Vagina (tissue), 2 donors: ENCODE data around the gene POMGNT2. TPM values are rescaled to one million over a fixed set of nuclear protein-coding genes. Genes with fewer than 3 reads are reported as not detected.

Source experiments
- DNase-seq, 2 donors: peaks; one replicate each; pipeline ENCODE4 v3.0.0-alpha.2; 2017; ENCODE audit errors: extremely low spot score in 2 of 2
- H3K27ac ChIP-seq: fragments of 200-600 bp; sonication (generic); one replicate; pipeline ENCODE4 v1.5.1; 2019
- H3K27me3 ChIP-seq: fragments of 200-600 bp; sonication (generic); one replicate; pipeline ENCODE4 v1.5.1; 2019
- H3K36me3 ChIP-seq, 2 donors: fragments of 200-600 bp; sonication (generic); one replicate each; pipeline ENCODE4 v1.5.1; 2017 to 2019
- H3K4me1 ChIP-seq: fragments of 200-600 bp; sonication (generic); one replicate; pipeline ENCODE4 v1.5.1; 2019
- H3K4me3 ChIP-seq, 2 donors: fragments of 200-600 bp; sonication (generic); 1 replicate in 1 of 2; 2 replicates in 1 of 2; pipeline ENCODE4 v1.5.1; 2016 to 2019
- H3K9me3 ChIP-seq: fragments of 200-600 bp; sonication (generic); one replicate; pipeline ENCODE4 v1.5.1; 2019
- POLR2A ChIP-seq, 2 donors: fragments of 450-650 bp; IDR thresholded peaks; one replicate each; pipeline ENCODE4 v1.6.1; 2017; ENCODE audit warnings: antibody characterized with exemption in 2 of 2, mild to moderate bottlenecking in 2 of 2, moderate library complexity in 2 of 2
- POLR2AphosphoS5 ChIP-seq, 2 donors: sonication (generic); formaldehyde crosslinking; IDR thresholded peaks; one replicate each; pipeline ENCODE4 v1.9.0; 2017; ENCODE audit warnings: antibody characterized with exemption in 2 of 2, mild to moderate bottlenecking in 2 of 2, low read depth in 1 of 2; ENCODE audit not compliant: insufficient read depth in 1 of 2
- intact Hi-C: fragments of 100-400 bp; cut with DNase I; formaldehyde crosslinking; loops from one replicate; pipeline ENCODE4 v1.15.1; 2023
- total RNA-seq: library from RNA; depleted of rRNA; stranded (reverse); fragments of >200 nt; gene quantifications from one replicate; pipeline ENCODE4 v1.2.3, GENCODE V29; 2016
- TF ChIP-seq, protein P1 (sequence below), 3 experiments: fragments of 450-650 bp in 2 of 3; fragments of 200-600 bp in 1 of 3; sonication (generic) in 1 of 3; IDR thresholded peaks; one replicate each; pipeline ENCODE4 v1.5.1; 2017 to 2019; ENCODE audit warnings: antibody characterized with exemption in 3 of 3, mild to moderate bottlenecking in 2 of 3, moderate library complexity in 2 of 3

POMGNT2 gene
- total RNA-seq, 1 donor from 2014 or later = 26.8 TPM

DNA sequence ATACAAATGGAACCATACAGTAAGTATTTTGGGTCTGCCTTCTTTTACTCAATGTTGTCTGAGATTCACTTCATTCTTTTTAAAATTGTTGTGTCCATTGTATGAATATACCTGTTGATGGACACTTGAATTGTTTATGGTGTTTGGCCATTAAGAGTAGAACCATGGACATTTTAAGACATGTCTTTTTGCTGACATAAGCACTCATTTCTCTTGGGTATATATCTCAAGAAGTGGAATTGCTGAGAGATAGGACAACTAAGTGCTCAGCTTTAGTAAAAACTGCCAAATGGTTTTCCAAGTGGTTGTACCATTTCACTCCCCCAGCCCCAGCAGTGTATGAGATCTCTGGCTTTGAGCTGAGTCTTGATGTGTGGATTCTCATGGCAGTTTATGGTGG is 28.2 kb downstream of the POMGNT2 start:
- TF ChIP-seq, protein P1, sequence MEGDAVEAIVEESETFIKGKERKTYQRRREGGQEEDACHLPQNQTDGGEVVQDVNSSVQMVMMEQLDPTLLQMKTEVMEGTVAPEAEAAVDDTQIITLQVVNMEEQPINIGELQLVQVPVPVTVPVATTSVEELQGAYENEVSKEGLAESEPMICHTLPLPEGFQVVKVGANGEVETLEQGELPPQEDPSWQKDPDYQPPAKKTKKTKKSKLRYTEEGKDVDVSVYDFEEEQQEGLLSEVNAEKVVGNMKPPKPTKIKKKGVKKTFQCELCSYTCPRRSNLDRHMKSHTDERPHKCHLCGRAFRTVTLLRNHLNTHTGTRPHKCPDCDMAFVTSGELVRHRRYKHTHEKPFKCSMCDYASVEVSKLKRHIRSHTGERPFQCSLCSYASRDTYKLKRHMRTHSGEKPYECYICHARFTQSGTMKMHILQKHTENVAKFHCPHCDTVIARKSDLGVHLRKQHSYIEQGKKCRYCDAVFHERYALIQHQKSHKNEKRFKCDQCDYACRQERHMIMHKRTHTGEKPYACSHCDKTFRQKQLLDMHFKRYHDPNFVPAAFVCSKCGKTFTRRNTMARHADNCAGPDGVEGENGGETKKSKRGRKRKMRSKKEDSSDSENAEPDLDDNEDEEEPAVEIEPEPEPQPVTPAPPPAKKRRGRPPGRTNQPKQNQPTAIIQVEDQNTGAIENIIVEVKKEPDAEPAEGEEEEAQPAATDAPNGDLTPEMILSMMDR (IDR thresholded peaks at IDR 0.05) = no peak
- TF ChIP-seq POLR2AphosphoS5 (IDR thresholded peaks at IDR 0.05; ENCODE audit: insufficient read depth in 1 of 2, low read depth in 1 of 2) (no peak), POLR2A (IDR thresholded peaks at IDR 0.05) (no peak)
- Histone ChIP-seq H3K27ac (no peak overlapping the region), H3K4me3 (no peak overlapping the region), H3K4me1 (no peaks in the 10 kb centered on the region), H3K36me3 (peaks cover 4 to 22% of the 10 kb centered on the region in 2 donors), H3K9me3 (no peaks in the 10 kb centered on the region), H3K27me3 (no peaks in the 10 kb centered on the region)
- intact Hi-C loops = no loop called here
- no peak for DNase-seq

DNA sequence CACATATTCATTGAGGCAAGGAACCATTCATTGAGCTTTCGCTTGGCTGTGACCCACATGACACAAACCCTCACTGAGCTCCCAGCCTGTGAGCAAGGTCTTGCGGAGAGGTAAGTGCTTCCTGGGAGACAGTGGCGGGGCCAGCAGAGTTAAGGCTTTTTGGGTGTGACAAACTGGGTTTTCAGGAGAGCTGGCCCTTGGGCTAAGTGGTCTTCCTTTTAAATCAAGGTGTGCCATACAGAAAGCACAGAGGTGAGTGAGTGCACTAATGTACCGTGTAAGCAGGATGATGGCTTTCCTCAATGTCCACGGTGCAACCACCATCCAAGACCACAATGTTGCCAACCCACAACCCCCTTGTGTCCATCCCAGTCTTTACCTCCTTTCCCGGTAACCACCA is 28.6 kb downstream of the POMGNT2 start:
- H3K36me3 ChIP-seq = peaks cover 4 to 22% of the 10 kb centered on the region in 2 donors
- peak in 1 of 2 donors; percentile 46 for DNase-seq
- no peaks in the 10 kb centered on the region for H3K4me1 ChIP-seq
- H3K9me3 ChIP-seq = no peaks in the 10 kb centered on the region
- no peak overlapping the region for H3K4me3 ChIP-seq
- no peaks in the 10 kb centered on the region for H3K27me3 ChIP-seq
- H3K27ac ChIP-seq = no peak overlapping the region
- no peak for TF ChIP-seq POLR2A (IDR thresholded peaks at IDR 0.05)
- no peak for TF ChIP-seq POLR2AphosphoS5 (IDR thresholded peaks at IDR 0.05; ENCODE audit: insufficient read depth in 1 of 2, low read depth in 1 of 2)
- TF ChIP-seq, protein P1 (IDR thresholded peaks at IDR 0.05) = no peak
- intact Hi-C loops = no loop called here

DNA sequence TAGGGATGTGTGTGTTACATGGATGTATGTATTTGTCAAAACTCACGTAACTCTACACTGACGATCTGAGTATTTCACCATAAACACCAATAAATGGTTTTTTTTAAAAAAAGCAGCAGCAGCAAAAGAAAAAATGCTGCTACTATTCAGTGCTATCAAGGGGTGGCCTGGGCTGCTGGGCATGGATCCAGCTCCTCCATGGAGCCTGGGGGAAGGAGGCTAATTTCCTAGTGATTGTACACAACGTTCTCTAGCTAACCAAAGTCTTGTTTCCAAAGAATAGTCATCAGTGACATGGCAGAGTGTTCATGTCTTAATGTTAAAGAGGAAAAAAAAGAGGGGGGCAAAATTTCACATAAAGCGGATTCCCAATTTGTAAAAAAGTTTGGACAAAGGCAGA is 29.0 kb downstream of the POMGNT2 start:
- no peak overlapping the region for H3K4me3 ChIP-seq
- H3K27ac ChIP-seq = no peak overlapping the region
- H3K4me1 ChIP-seq = no peaks in the 10 kb centered on the region
- no peaks in the 10 kb centered on the region for H3K9me3 ChIP-seq
- no peak for DNase-seq
- no peak for TF ChIP-seq POLR2A (IDR thresholded peaks at IDR 0.05)
- TF ChIP-seq, protein P1 (IDR thresholded peaks at IDR 0.05) = no peak
- no peak for TF ChIP-seq POLR2AphosphoS5 (IDR thresholded peaks at IDR 0.05; ENCODE audit: insufficient read depth in 1 of 2, low read depth in 1 of 2)
- no peaks in the 10 kb centered on the region for H3K27me3 ChIP-seq
- intact Hi-C loops = no loop called here
- peaks cover 4 to 22% of the 10 kb centered on the region in 2 donors for H3K36me3 ChIP-seq

DNA sequence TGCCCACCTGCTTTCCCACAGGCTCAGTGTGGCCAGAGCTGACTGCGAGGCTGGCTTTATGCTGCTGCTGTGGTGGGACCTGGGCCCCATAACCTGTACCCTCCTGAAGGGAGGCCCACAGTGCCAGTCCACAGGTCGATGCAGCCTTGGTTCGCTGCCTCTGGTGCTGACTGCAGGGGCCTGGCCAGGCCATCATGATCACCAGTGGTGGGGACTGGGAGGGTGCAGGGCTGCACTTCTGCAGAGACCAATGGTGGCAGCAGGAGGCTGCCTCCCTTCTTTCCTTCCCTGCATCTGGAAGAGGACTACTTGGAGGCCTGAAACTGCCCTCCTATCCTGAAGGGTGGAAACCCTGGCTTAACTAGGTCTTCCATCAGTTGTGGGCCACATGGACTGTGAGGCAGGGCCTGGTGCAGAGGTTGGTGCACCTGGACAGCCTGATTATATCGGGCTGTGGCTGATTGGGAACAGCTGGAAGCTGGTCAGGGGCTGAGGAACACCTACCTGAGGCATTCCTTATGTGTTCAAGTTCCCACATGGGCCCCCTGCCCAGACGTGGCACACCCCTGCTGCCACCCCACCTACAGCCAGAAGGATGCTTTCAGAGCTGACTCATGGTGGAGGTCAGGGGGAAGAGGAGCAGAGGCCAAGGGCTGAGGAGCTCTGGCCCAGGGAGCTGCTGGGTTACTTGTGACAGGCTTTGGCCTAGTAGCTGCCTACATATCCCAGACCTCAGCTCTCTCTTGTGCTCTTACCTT is 29.8 kb downstream of the POMGNT2 start:
- H3K9me3 ChIP-seq = no peaks in the 10 kb centered on the region
- peaks cover 4 to 19% of the 10 kb centered on the region in 2 donors for H3K36me3 ChIP-seq
- peak; percentile 62 to 70 for DNase-seq
- intact Hi-C loops = no loop called here
- H3K4me1 ChIP-seq = no peaks in the 10 kb centered on the region
- TF ChIP-seq, protein P1 (IDR thresholded peaks at IDR 0.05) = no peak
- TF ChIP-seq POLR2A (IDR thresholded peaks at IDR 0.05) (no peak), POLR2AphosphoS5 (IDR thresholded peaks at IDR 0.05; ENCODE audit: insufficient read depth in 1 of 2, low read depth in 1 of 2) (no peak)
- no peak overlapping the region for H3K4me3 ChIP-seq
- H3K27ac ChIP-seq = no peak overlapping the region
- H3K27me3 ChIP-seq = no peaks in the 10 kb centered on the region
